Activated CD8-positive, alpha-beta memory T cell treated with anti-CD3 and anti-CD28 coated beads, Interleukin-2, amount 50 U/mL, for 48 hours (primary cell): Measurements from ENCODE around the gene SEMA5A.

Source experiments
- DNase-seq: peaks from one replicate; pipeline ENCODE4 v3.0.0-alpha.2; 2020

The SEMA5A gene

DNA sequence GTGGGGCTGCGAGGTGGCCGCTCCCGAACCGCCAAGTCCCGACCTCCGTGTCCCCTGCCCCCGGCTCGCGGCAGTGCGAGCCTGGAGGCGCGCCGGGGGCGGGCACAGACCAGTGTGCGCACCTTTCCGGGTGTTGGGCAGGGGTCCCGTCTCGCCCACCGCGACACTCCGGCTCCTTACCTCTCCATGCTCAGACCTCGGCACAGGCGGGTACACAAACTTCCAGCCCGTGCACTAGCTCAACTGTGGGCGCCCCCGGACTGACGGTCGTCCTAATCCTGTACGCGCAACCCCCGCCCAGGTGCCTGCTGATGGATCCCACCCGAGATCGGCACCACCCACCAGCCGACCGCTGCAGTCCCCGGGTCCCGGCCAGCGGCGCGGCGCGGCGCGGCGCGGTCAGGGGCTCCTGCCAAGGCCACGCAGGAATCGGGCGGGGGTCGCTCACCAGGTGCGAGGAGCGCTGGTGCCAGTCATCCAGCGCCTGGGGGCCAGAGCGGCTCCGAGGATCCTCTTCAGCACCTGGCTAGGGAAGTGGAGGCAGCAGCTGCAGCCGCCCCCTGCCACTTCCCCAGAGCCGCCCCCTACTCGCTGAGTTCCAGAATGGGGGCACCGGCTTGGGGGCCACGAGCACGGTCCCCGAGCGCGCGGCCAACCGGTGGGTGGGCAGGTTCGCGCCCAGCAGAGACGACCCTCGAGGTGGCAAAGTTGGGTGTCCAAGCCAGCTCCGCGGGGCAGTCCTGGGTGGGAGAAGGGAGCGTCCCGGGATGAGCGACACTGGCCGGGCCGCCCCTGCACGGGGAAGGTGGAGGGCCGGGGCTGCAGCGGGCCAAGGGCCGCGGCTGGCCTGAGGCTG, 511 bp downstream of the SEMA5A start:
- peak; percentile 49 for DNase-seq

- DNase-seq, result peak; percentile 85
These were observed 1.3 kb downstream of the SEMA5A start for GRCh38 chr5:9544502-9545135.

DNA sequence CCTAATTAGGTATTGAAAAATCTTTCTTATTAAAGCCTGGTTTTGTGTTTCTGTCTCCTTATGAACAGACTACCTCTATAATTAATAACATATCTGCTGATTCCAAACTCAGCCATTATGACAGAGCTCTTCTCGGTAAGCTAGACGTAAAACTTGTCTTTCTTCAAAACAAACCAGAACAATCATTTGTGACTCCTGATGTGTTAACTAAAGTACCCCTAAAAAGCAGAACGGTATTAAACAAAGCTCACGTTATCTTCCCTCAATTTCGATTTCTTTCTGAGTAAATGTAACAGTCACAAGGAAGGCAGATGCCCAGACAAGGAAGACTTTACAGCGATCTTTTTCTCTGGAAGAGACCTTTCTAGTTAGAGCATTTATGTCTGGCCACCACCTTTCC, 1.8 kb downstream of the SEMA5A start:
- DNase-seq, result no peak

GRCh38 chr5:9543311-9543920, 2.5 kb downstream of the SEMA5A start:
- no peak for DNase-seq

DNA sequence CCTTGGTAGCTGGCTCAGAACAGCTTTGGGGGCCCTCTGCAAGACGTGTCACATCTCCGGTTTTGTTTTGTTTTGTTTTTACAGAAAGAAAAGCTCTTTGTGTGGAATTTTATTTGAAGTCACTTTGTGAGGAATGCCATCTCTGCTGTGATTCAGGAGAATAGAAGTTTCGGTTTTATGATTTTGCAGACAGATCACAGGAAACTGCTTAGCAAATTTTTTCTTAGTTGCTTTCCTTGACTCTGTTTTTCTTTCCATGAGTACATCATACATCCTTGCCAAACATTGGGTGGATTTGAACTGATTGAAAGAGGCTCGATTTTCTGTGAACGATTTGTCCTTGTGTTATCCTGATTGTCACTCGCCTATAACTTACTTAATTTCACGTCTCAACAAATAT, 5.1 kb downstream of the SEMA5A start:
- no peak for DNase-seq

DNA sequence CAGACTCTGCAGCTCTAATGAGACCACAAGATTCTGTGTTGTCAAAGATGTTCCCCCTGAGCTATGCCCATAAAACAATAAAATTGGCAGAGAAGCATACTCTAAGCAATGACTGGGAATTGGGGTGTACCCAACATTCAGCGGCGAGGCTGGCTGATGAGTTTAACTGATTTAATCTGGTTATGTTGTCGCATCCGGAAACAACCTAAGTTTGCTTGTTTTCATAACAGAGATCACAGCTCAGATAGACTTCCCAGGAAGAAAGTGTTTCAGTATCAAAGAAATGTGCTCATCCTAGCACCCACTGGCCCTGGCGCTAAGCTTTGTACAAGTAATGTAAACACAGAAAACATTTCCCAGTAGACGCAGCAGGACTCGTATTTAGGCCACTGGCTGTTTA, 7.4 kb downstream of the SEMA5A start:
- DNase-seq, result no peak

GRCh38 chr5:9537223-9538141, 8.4 kb downstream of the SEMA5A start:
- no peak for DNase-seq

DNA sequence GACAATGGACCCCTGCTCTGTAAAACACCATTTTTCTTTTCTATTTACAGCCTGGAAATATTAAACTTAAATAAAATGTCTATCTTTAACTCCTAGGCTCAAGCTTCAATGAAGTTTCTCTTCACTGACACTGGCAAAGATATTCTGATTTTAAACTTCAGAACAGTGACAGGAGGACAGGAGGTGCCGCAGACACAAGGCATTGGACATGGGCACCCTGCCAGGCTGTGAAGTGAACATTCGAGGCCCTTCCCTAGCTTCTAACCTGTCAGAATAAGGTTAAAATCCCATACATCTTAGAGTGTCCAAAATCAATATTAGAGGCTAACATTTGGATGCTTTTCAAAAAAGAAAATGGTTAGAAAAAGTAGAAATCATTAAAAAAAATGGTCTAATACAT, 9.2 kb downstream of the SEMA5A start:
- no peak for DNase-seq

GRCh38 chr5:9534881-9535517, 10.9 kb downstream of the SEMA5A start:
- no peak for DNase-seq

- no peak for DNase-seq
These were observed 12.1 kb downstream of the SEMA5A start for GRCh38 chr5:9533562-9534364.

DNA sequence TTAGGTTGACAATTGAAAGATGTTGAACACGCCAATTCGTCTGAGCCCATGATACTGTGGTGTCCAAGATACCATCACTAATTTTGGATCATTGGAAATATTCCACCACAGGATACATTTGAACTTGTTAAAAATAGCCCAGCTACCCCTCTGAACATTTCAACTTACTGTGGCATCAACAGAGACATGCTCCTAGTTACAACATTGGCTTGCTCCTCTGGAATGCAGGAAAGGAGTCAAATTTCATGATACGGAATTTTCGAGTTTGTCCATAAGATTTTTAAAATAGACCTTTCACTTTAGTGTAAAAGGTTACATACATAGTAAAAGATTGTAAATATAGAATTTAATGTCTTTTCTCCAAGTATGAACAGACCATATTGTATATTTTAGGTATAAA, 12.8 kb downstream of the SEMA5A start:
- no peak for DNase-seq

GRCh38 chr5:9529513-9529912, 16.4 kb downstream of the SEMA5A start:
- no peak for DNase-seq

GRCh38 chr5:9529041-9529480, 16.8 kb downstream of the SEMA5A start:
- DNase-seq, result no peak

GRCh38 chr5:9524941-9525340, 20.9 kb downstream of the SEMA5A start:
- no peak for DNase-seq

DNA sequence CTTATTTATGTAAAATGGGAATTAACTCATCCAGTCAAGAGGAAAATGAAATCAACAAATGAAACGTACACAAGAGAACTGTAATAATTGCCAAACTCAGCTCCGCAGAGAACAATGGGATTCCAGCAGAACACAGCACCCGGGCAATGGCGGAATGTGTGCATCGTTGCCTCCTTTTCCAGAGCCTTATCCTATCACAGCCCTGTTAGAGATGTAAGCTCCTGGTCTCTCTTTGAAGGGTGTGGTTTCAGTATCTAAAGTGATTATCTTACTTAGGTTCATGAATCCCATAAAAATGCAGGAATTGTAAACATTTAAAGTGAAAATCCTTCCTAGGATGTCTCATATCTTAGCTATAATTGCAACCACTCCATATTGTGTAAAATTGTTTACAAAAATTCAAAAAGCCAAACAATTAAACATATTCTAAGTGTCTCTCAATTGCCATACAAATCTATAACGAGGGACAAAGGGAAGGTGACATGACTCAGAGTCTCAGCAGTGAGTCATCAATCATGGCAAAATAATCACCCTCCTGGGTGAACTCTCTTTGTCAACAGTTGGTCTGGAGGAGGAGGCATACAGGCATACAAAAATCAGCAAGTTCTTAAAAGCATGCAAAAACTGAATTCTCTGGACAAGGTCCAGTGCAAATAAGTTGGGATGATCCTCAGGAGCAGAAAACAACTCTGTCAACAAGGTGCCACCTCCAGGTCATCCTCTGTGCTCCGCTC, 22.6 kb downstream of the SEMA5A start:
- DNase-seq, result no peak

GRCh38 chr5:9519537-9519936, 26.3 kb downstream of the SEMA5A start:
- no peak for DNase-seq

GRCh38 chr5:9516591-9516990, 29.3 kb downstream of the SEMA5A start:
- no peak for DNase-seq

DNA sequence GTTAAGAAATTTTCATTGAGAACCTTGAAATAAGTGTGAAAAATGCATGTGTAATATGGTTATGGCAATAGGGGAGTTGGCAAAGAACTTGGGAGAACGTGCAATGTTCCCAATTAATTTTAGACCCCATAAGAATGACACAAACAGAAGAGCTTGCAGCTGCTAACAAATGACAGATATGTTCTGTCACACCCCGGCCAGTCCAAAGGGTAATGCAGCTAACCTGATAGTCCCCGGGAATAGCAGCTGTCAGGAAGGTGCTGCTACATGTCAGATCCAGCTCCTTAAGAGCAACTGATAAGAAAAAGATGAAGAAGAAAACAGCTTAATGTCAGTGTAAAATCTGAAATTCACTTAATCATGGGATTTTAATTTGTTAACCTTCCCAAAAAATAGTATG, 30.4 kb downstream of the SEMA5A start:
- DNase-seq, result no peak

DNA sequence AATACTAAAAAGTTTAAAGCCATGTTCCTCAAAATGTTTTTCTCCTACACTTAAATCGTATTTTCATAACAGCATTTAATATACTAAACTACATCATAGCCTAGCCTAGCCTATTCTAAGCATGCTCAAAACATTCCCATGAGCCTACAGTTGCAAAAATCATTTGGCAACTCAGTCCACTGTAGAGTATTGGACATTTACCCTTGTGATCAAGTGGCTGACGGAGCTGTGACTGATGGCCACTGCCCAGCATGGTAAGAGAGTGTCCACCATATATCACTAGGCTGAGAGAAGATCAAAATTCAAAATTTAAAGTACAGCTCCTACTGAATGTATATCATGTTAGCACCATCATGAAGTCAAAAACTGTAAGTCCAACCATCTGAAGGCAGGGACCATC, 30.9 kb downstream of the SEMA5A start:
- no peak for DNase-seq

DNA sequence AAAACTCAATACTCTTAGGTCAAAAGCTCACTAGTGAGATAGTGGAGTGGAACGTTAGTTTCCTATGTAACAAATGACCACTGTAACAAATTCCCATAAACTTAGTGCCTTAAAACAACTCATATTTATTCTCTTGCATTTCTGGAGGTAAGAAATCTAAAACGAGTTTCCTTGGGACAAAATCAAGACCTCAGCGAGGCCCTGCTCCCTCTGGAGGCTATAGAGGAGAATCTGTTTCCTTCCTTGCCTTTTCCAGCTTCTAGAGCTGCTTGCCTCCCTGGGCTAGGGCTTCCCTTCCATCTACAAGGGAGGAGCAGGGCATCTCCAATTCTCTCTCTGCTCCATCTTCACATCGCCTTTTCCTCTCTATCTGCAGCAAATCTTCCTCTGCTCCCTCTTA, 32.0 kb downstream of the SEMA5A start:
- DNase-seq, result no peak

- no peak for DNase-seq
These were observed 33.4 kb downstream of the SEMA5A start for GRCh38 chr5:9512457-9512856.
